ENCODE measurements around the gene TGFBR3.

The TGFBR3 gene

GRCh38 chr1:91885716-91886506 is at the start of gene TGFBR3:
TGFBR3 (minus strand) TSS chr1:91886151; CDS start chr1:91861531, 24,620 bp downstream.
- FAIRE-seq = no peak

- FAIRE-seq = no peak
Observed at GRCh38 chr1:91929250-91929649, 43.3 kb upstream of the TGFBR3 start.

GRCh38 chr1:91928026-91928425 is 42.1 kb upstream of the TGFBR3 start:
- FAIRE-seq = no peak

- no peak for FAIRE-seq
Observed at GRCh38 chr1:91925644-91926435, 39.9 kb upstream of the TGFBR3 start.

- FAIRE-seq = no peak
Observed at GRCh38 chr1:91924146-91924545, 38.2 kb upstream of the TGFBR3 start.

- FAIRE-seq = no peak
Observed at GRCh38 chr1:91919962-91920361, 34.0 kb upstream of the TGFBR3 start.

GRCh38 chr1:91916811-91917460 is 31.0 kb upstream of the TGFBR3 start:
- no peak for FAIRE-seq

- FAIRE-seq = no peak
Observed at GRCh38 chr1:91916046-91916445, 30.1 kb upstream of the TGFBR3 start.

- no peak for FAIRE-seq
Observed at GRCh38 chr1:91913018-91913417, 27.1 kb upstream of the TGFBR3 start.

GRCh38 chr1:91912266-91912665 is 26.3 kb upstream of the TGFBR3 start:
- FAIRE-seq = no peak

GRCh38 chr1:91901231-91901630 is 15.3 kb upstream of the TGFBR3 start:
- FAIRE-seq = no peak

GRCh38 chr1:91900562-91900961 is 14.6 kb upstream of the TGFBR3 start:
- no peak for FAIRE-seq

GRCh38 chr1:91897016-91897415 is 11.1 kb upstream of the TGFBR3 start:
- FAIRE-seq = no peak

GRCh38 chr1:91895832-91896556 is 10.0 kb upstream of the TGFBR3 start:
- FAIRE-seq = no peak

- FAIRE-seq = no peak
Observed at GRCh38 chr1:91894036-91894761, 8.2 kb upstream of the TGFBR3 start.

GRCh38 chr1:91891969-91892368 is 6.0 kb upstream of the TGFBR3 start:
- FAIRE-seq = no peak

- no peak for FAIRE-seq
Observed at GRCh38 chr1:91891454-91891853, 5.5 kb upstream of the TGFBR3 start.

- no peak for FAIRE-seq
Observed at GRCh38 chr1:91889717-91890459, 3.9 kb upstream of the TGFBR3 start.

- no peak for FAIRE-seq
Observed at GRCh38 chr1:91885213-91885715, 687 bp downstream of the TGFBR3 start.

- FAIRE-seq = no peak
Observed at GRCh38 chr1:91884459-91885212, 1.3 kb downstream of the TGFBR3 start.
